WTC11 (cell line): ENCODE data around the gene PDLIM5. TPM values are rescaled to one million over a fixed set of nuclear protein-coding genes. Genes with fewer than 3 reads are reported as not detected.

Source experiments
- ATAC-seq: fragments of 200-7000 bp; cut with Tn5 transposase; 2 replicates; pipeline ENCODE4 v1.10.0; 2021; ENCODE audit warnings: mild to moderate bottlenecking, moderate library complexity
- CTCF ChIA-PET: fragments of 300-600 bp; sonication (Branson Sonifier 250); formaldehyde crosslinking; loops from one replicate; lab custom pipeline; 2021; ENCODE audit warnings: antibody characterized with exemption; lab: Charles Lee
- POLR2A ChIA-PET: fragments of 350-600 bp; sonication (Branson Sonifier 250); formaldehyde crosslinking; loops from one replicate; lab custom pipeline; 2021; ENCODE audit warnings: antibody characterized with exemption; lab: Charles Lee
- DNase-seq: peaks from one replicate; pipeline ENCODE4 v3.0.0; 2021; ENCODE audit warnings: low spot score
- H3K27ac Mint-ChIP-seq: 2 replicates; pipeline ENCODE4 v1.8.0; 2021; ENCODE audit warnings: mixed read lengths
- H3K27me3 Mint-ChIP-seq: 2 replicates; pipeline ENCODE4 v1.8.0; 2021; ENCODE audit warnings: low read depth, mild to moderate bottlenecking, moderate library complexity, mixed read lengths
- H3K36me3 Mint-ChIP-seq: 2 replicates; pipeline ENCODE4 v1.8.0; 2021; ENCODE audit warnings: mixed read lengths
- H3K4me1 Mint-ChIP-seq: 2 replicates; pipeline ENCODE4 v1.8.0; 2022; ENCODE audit warnings: mixed read lengths
- H3K4me3 Mint-ChIP-seq: 2 replicates; pipeline ENCODE4 v1.8.0; 2021; ENCODE audit warnings: mild to moderate bottlenecking, moderate library complexity, mixed read lengths
- H3K9me3 Mint-ChIP-seq: 2 replicates; pipeline ENCODE4 v1.8.0; 2021; ENCODE audit warnings: mixed read lengths
- CBFB ChIP-seq: sonication (generic); formaldehyde crosslinking; IDR thresholded peaks from 2 replicates; pipeline ENCODE4 v1.8.1; 2022; ENCODE audit warnings: mild to moderate bottlenecking, low read depth, missing genetic modification reagents
- E2F1 ChIP-seq: sonication (generic); formaldehyde crosslinking; IDR thresholded peaks from 2 replicates; pipeline ENCODE4 v1.8.0; 2022; ENCODE audit warnings: mild to moderate bottlenecking, missing genetic modification reagents
- EMX1 ChIP-seq: fragments of 250-450 bp; sonication (Bioruptor Pico); IDR thresholded peaks from 2 replicates; pipeline ENCODE4 v1.8.0; 2021; ENCODE audit warnings: mild to moderate bottlenecking
- ESRRA ChIP-seq: sonication (generic); formaldehyde crosslinking; IDR thresholded peaks from 2 replicates; pipeline ENCODE4 v1.8.1; 2022; ENCODE audit warnings: mild to moderate bottlenecking, missing genetic modification reagents, borderline replicate concordance
- FOXJ3 ChIP-seq: sonication (generic); formaldehyde crosslinking; IDR thresholded peaks from 2 replicates; pipeline ENCODE4 v1.9.0; 2021; ENCODE audit warnings: missing genetic modification reagents, mild to moderate bottlenecking, borderline replicate concordance
- FOXP1 ChIP-seq: sonication (generic); formaldehyde crosslinking; IDR thresholded peaks from 2 replicates; pipeline ENCODE4 v1.8.0; 2022; ENCODE audit warnings: missing genetic modification reagents, mild to moderate bottlenecking, moderate library complexity, borderline replicate concordance
- IRF1 ChIP-seq: sonication (generic); formaldehyde crosslinking; IDR thresholded peaks from 2 replicates; pipeline ENCODE4 v1.8.0; 2023; ENCODE audit warnings: missing genetic modification reagents
- JAZF1 ChIP-seq: fragments of 250-450 bp; sonication (Bioruptor Pico); IDR thresholded peaks from 2 replicates; pipeline ENCODE4 v1.9.0; 2021; ENCODE audit warnings: moderate library complexity, mild to moderate bottlenecking, inconsistent platforms
- JUN ChIP-seq: sonication (generic); formaldehyde crosslinking; IDR thresholded peaks from 2 replicates; pipeline ENCODE4 v1.8.0; 2023; ENCODE audit warnings: mild to moderate bottlenecking, missing genetic modification reagents
- KAT7 ChIP-seq: sonication (generic); formaldehyde crosslinking; IDR thresholded peaks from 2 replicates; pipeline ENCODE4 v1.8.1; 2023; ENCODE audit warnings: missing genetic modification reagents, mild to moderate bottlenecking, borderline replicate concordance
- MYBL2 ChIP-seq: sonication (generic); formaldehyde crosslinking; IDR thresholded peaks from 2 replicates; pipeline ENCODE4 v1.8.1; 2023; ENCODE audit warnings: mild to moderate bottlenecking, moderate library complexity, missing genetic modification reagents
- NFATC4 ChIP-seq: fragments of 250-450 bp; sonication (Bioruptor Pico); IDR thresholded peaks from 2 replicates; pipeline ENCODE4 v1.9.0; 2021; ENCODE audit warnings: mild to moderate bottlenecking
- OVOL2 ChIP-seq: fragments of 250-450 bp; sonication (Bioruptor Pico); IDR thresholded peaks from 2 replicates; pipeline ENCODE4 v1.9.0; 2021; ENCODE audit warnings: mild to moderate bottlenecking, borderline replicate concordance
- SMAD3 ChIP-seq: sonication (generic); formaldehyde crosslinking; IDR thresholded peaks from 2 replicates; pipeline ENCODE4 v1.8.0; 2022; ENCODE audit warnings: missing genetic modification reagents, mild to moderate bottlenecking, borderline replicate concordance
- SP1 ChIP-seq: sonication (generic); formaldehyde crosslinking; conservative IDR thresholded peaks from 2 replicates; pipeline ENCODE4 v1.8.1; 2022; ENCODE audit warnings: missing genetic modification reagents
- ZNF396 ChIP-seq: fragments of 250-450 bp; sonication (Bioruptor Pico); IDR thresholded peaks from 2 replicates; pipeline ENCODE4 v1.8.0; 2021; ENCODE audit warnings: mild to moderate bottlenecking, moderate library complexity, borderline replicate concordance
- ZNF512 ChIP-seq: sonication (generic); formaldehyde crosslinking; IDR thresholded peaks from 2 replicates; pipeline ENCODE4 v1.8.1; 2022; ENCODE audit warnings: missing genetic modification reagents, borderline replicate concordance
- ZNF671 ChIP-seq: fragments of 250-450 bp; sonication (Bioruptor Pico); IDR thresholded peaks from 2 replicates; pipeline ENCODE4 v1.8.0; 2021; ENCODE audit warnings: mild to moderate bottlenecking
- total RNA-seq: library from RNA; stranded (reverse); gene quantifications from 3 replicates; pipeline ENCODE4 v1.2.3, GENCODE V29; 2021
- TF ChIP-seq, protein P1 (sequence below): fragments of 250-450 bp; sonication (Bioruptor Pico); IDR thresholded peaks from 2 replicates; pipeline ENCODE4 v1.9.0; 2021; ENCODE audit warnings: mild to moderate bottlenecking
- TF ChIP-seq, protein P2 (sequence below): fragments of 250-450 bp; sonication (Bioruptor Pico); IDR thresholded peaks from 2 replicates; pipeline ENCODE4 v2.1.2; 2022; ENCODE audit warnings: mild to moderate bottlenecking, moderate library complexity
- TF ChIP-seq, protein P3 (sequence below): sonication (generic); formaldehyde crosslinking; conservative IDR thresholded peaks from 2 replicates; pipeline ENCODE4 v1.8.1; 2023; ENCODE audit warnings: mild to moderate bottlenecking, low read depth, missing genetic modification reagents, moderate library complexity

The PDLIM5 gene
- total RNA-seq, 1 experiment from 2014 or later = 51.5 TPM

- ATAC-seq = no peak
- H3K27ac Mint-ChIP-seq = no peak overlapping the region
- CTCF ChIA-PET = no interaction called here
Measured at GRCh38 chr4:94519925-94520789, 68.4 kb downstream of the PDLIM5 start.

DNA sequence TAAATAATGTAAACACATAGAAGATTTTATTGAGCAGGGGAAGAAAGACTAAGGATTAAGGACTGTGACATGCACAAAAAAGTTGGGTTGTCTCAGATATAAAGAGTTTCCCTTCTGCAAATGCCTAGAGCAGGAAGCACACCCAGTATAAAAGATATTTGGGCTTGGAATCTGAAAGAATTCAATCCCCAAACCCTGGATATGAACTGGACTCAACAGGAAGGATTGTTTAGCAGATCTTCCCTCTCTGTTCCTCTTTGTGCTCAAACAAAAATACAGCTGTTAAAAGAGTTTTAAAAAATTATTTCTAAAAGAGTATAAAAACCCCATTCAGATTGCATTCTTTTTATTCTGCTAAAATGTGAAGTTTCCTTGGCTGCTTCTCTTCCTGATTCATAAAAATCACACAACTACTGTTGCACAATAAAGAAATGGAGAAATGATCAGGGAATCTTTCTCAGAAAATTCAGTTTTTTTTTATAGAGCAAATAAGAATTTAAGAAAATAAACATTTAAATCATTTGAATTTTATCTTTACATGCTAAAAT, 71.4 kb downstream of the PDLIM5 start:
- ATAC-seq (no peak), DNase-seq (no peak)
- POLR2A ChIA-PET = no interaction called here
- Mint-ChIP-seq H3K36me3 (no peaks in the 10 kb centered on the region), H3K27me3 (no peaks in the 10 kb centered on the region), H3K27ac (no peak overlapping the region), H3K9me3 (no peaks in the 10 kb centered on the region), H3K4me3 (no peak overlapping the region), H3K4me1 (peaks cover 9% of the 10 kb centered on the region)
- CTCF ChIA-PET = no interaction called here
- TF ChIP-seq JUN (CRISPR knock-in tag) = no peak
- TF ChIP-seq ZNF671 = no peak
- TF ChIP-seq EMX1 (CRISPR knock-in tag) = no peak
- TF ChIP-seq, protein P1, sequence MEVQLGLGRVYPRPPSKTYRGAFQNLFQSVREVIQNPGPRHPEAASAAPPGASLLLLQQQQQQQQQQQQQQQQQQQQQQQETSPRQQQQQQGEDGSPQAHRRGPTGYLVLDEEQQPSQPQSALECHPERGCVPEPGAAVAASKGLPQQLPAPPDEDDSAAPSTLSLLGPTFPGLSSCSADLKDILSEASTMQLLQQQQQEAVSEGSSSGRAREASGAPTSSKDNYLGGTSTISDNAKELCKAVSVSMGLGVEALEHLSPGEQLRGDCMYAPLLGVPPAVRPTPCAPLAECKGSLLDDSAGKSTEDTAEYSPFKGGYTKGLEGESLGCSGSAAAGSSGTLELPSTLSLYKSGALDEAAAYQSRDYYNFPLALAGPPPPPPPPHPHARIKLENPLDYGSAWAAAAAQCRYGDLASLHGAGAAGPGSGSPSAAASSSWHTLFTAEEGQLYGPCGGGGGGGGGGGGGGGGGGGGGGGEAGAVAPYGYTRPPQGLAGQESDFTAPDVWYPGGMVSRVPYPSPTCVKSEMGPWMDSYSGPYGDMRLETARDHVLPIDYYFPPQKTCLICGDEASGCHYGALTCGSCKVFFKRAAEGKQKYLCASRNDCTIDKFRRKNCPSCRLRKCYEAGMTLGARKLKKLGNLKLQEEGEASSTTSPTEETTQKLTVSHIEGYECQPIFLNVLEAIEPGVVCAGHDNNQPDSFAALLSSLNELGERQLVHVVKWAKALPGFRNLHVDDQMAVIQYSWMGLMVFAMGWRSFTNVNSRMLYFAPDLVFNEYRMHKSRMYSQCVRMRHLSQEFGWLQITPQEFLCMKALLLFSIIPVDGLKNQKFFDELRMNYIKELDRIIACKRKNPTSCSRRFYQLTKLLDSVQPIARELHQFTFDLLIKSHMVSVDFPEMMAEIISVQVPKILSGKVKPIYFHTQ = no peak
- TF ChIP-seq NFATC4 (CRISPR knock-in tag) = no peak
- TF ChIP-seq SP1 (CRISPR knock-in tag) = no peak
- no peak for TF ChIP-seq JAZF1 (CRISPR knock-in tag)
- TF ChIP-seq CBFB (CRISPR knock-in tag) = no peak
- TF ChIP-seq IRF1 (CRISPR knock-in tag) = no peak
- no peak for TF ChIP-seq FOXJ3 (CRISPR knock-in tag)
- TF ChIP-seq ZNF396 (CRISPR knock-in tag) = no peak

More at GRCh38 chr4:94519925-94520789, 68.4 kb downstream of the PDLIM5 start:
- TF ChIP-seq FOXP1 (CRISPR knock-in tag) = no peak
- no peak for TF ChIP-seq ESRRA (CRISPR knock-in tag)
- TF ChIP-seq ZNF512 (CRISPR knock-in tag) = no peak
- TF ChIP-seq, protein P2, sequence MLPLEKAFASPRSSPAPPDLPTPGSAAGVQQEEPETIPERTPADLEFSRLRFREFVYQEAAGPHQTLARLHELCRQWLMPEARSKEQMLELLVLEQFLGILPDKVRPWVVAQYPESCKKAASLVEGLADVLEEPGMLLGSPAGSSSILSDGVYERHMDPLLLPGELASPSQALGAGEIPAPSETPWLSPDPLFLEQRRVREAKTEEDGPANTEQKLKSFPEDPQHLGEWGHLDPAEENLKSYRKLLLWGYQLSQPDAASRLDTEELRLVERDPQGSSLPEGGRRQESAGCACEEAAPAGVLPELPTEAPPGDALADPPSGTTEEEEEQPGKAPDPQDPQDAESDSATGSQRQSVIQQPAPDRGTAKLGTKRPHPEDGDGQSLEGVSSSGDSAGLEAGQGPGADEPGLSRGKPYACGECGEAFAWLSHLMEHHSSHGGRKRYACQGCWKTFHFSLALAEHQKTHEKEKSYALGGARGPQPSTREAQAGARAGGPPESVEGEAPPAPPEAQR (CRISPR knock-in tag) = no peak
- TF ChIP-seq MYBL2 (CRISPR knock-in tag) = no peak
- no peak for TF ChIP-seq KAT7
- no peak for TF ChIP-seq OVOL2 (CRISPR knock-in tag)
- TF ChIP-seq, protein P3, sequence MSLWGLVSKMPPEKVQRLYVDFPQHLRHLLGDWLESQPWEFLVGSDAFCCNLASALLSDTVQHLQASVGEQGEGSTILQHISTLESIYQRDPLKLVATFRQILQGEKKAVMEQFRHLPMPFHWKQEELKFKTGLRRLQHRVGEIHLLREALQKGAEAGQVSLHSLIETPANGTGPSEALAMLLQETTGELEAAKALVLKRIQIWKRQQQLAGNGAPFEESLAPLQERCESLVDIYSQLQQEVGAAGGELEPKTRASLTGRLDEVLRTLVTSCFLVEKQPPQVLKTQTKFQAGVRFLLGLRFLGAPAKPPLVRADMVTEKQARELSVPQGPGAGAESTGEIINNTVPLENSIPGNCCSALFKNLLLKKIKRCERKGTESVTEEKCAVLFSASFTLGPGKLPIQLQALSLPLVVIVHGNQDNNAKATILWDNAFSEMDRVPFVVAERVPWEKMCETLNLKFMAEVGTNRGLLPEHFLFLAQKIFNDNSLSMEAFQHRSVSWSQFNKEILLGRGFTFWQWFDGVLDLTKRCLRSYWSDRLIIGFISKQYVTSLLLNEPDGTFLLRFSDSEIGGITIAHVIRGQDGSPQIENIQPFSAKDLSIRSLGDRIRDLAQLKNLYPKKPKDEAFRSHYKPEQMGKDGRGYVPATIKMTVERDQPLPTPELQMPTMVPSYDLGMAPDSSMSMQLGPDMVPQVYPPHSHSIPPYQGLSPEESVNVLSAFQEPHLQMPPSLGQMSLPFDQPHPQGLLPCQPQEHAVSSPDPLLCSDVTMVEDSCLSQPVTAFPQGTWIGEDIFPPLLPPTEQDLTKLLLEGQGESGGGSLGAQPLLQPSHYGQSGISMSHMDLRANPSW (CRISPR knock-in tag) = no peak
- no peak for TF ChIP-seq E2F1 (CRISPR knock-in tag)
- TF ChIP-seq SMAD3 (CRISPR knock-in tag) = no peak
- Mint-ChIP-seq H3K4me3 (no peak overlapping the region), H3K27me3 (no peaks in the 10 kb centered on the region), H3K4me1 (peaks cover 9% of the 10 kb centered on the region), H3K9me3 (no peaks in the 10 kb centered on the region), H3K36me3 (no peaks in the 10 kb centered on the region)
- POLR2A ChIA-PET = no interaction called here
- DNase-seq = no peak
